Erythroblast (primary cell): ENCODE results near the gene MAOB.

ENCODE experiments used
- GATA1 ChIP-seq: IDR thresholded peaks from 2 replicates; pipeline ENCODE4 v1.6.1; 2011; ENCODE audit warnings: low read depth, mild to moderate bottlenecking, control low read depth, low read length, moderate library complexity
- POLR2A ChIP-seq: IDR thresholded peaks from 2 replicates; pipeline ENCODE4 v1.6.1; 2011; ENCODE audit warnings: mild to moderate bottlenecking, low read length

DNA sequence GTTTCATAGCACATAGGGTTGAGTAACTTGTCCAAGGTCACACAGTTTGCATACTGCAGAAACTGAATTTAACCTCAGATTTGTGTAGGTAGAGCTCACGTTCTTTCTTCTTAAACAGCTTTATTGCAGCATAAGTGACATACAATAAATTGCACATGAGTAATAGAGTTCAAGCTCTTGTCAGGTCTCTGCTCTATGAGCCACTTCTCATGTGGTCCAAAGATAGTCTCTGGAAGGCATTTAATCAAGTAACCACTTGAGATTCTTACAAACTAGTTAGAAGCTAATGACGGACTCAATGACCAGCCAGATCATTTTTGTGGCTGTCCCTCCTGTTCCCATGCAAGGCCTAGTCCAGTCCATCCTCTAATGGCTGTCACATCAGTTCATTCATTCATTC lies 68.9 kb downstream of the MAOB start:
- TF ChIP-seq POLR2A (no peak), GATA1 (no peak)
